CD4-positive, alpha-beta T cell treated with Interleukin-15 for 4 hours (primary cell): Measurements from ENCODE around the gene KCND3.

Experiments
- DNase-seq: peaks from one replicate; pipeline ENCODE4 v3.0.0-alpha.2; 2020; ENCODE audit warnings: low spot score

Gene KCND3

GRCh38 chr1:111959436-111959835 is 30.0 kb downstream of the KCND3 start:
- no peak for DNase-seq

GRCh38 chr1:111958851-111959250 is 30.6 kb downstream of the KCND3 start:
- no peak for DNase-seq

- no peak for DNase-seq
Observed at GRCh38 chr1:111958075-111958474, 31.4 kb downstream of the KCND3 start.

- no peak for DNase-seq
Observed at GRCh38 chr1:111956155-111956771, 33.2 kb downstream of the KCND3 start.

GRCh38 chr1:111955755-111956154 is 33.7 kb downstream of the KCND3 start:
- no peak for DNase-seq

- no peak for DNase-seq
Observed at GRCh38 chr1:111953797-111954196, 35.7 kb downstream of the KCND3 start.

GRCh38 chr1:111952125-111952657 is 37.3 kb downstream of the KCND3 start:
- DNase-seq, result no peak

GRCh38 chr1:111948209-111949171 is 41.0 kb downstream of the KCND3 start:
- no peak for DNase-seq

GRCh38 chr1:111943846-111944749 is 45.4 kb downstream of the KCND3 start:
- no peak for DNase-seq

- no peak for DNase-seq
Observed at GRCh38 chr1:111943066-111943465, 46.4 kb downstream of the KCND3 start.

GRCh38 chr1:111938536-111938935 is 50.9 kb downstream of the KCND3 start:
- no peak for DNase-seq

GRCh38 chr1:111938123-111938522 is 51.3 kb downstream of the KCND3 start:
- DNase-seq, result no peak

GRCh38 chr1:111937147-111937725 is 52.2 kb downstream of the KCND3 start:
- DNase-seq, result no peak

- no peak for DNase-seq
Observed at GRCh38 chr1:111934106-111934852, 55.2 kb downstream of the KCND3 start.

GRCh38 chr1:111930356-111930755 is 59.1 kb downstream of the KCND3 start:
- no peak for DNase-seq

GRCh38 chr1:111928531-111928930 is 60.9 kb downstream of the KCND3 start:
- no peak for DNase-seq

GRCh38 chr1:111927652-111928051 is 61.8 kb downstream of the KCND3 start:
- DNase-seq, result no peak

- no peak for DNase-seq
Observed at GRCh38 chr1:111924786-111925185, 64.7 kb downstream of the KCND3 start.

- no peak for DNase-seq
Observed at GRCh38 chr1:111923766-111924165, 65.7 kb downstream of the KCND3 start.

GRCh38 chr1:111921948-111922347 is 67.5 kb downstream of the KCND3 start:
- DNase-seq, result no peak
